Thyroid gland (tissue), 4 donors: ENCODE measurements around the gene H2BK1. TPM values are rescaled to one million over a fixed set of nuclear protein-coding genes. Genes with fewer than 3 reads are reported as not detected.

Source experiments
- DNase-seq, 2 donors: peaks; one replicate each; pipeline ENCODE4 v3.0.0-alpha.2; 2019
- H3K27ac ChIP-seq, 3 donors: fragments of 200-600 bp; sonication (generic); 1 replicate in 2 of 3; 2 replicates in 1 of 3; pipeline ENCODE4 v1.5.1; 2016 to 2019; ENCODE audit warnings: mild to moderate bottlenecking in 1 of 3, moderate library complexity in 1 of 3
- H3K27me3 ChIP-seq: fragments of 200-600 bp; sonication (generic); one replicate; pipeline ENCODE4 v1.5.1; 2019
- H3K36me3 ChIP-seq, 2 donors: fragments of 200-600 bp; sonication (generic); one replicate each; pipeline ENCODE4 v1.5.1; 2016 to 2019
- H3K4me1 ChIP-seq, 2 donors: fragments of 200-600 bp; sonication (generic); one replicate each; pipeline ENCODE4 v1.5.1; 2017 to 2019
- H3K4me3 ChIP-seq, 3 donors: fragments of 200-600 bp; sonication (generic); replicated peaks in 1 of 3; 1 replicate in 2 of 3; 2 replicates in 1 of 3; pipeline ENCODE4 v1.5.1; 2016; ENCODE audit warnings: mild to moderate bottlenecking in 1 of 3
- H3K9me3 ChIP-seq: fragments of 200-600 bp; sonication (generic); one replicate; pipeline ENCODE4 v1.5.1; 2017
- CTCF ChIP-seq, 6 experiments: fragments of 200-600 bp in 3 of 6; fragments of 450-650 bp in 3 of 6; sonication (generic) in 3 of 6; IDR thresholded peaks; one replicate each; pipeline ENCODE4 v1.5.1; 2016 to 2019; ENCODE audit warnings: antibody characterized with exemption in 6 of 6, mild to moderate bottlenecking in 2 of 6, inconsistent platforms in 1 of 6, moderate library complexity in 1 of 6
- POLR2A ChIP-seq, 2 donors: fragments of 450-650 bp; IDR thresholded peaks; one replicate each; pipeline ENCODE4 v1.6.1; 2017; ENCODE audit warnings: antibody characterized with exemption in 2 of 2, mild to moderate bottlenecking in 2 of 2, moderate library complexity in 1 of 2
- WGBS, 2 donors: methylation state at CpG; one replicate each; pipeline ENCODE4 v1.1.5; 2017; 5-methylcytosine and 5-hydroxymethylcytosine counted together
- intact Hi-C: fragments of 100-400 bp; cut with DNase I; formaldehyde crosslinking; loops from one replicate; pipeline ENCODE4 v1.15.1; 2023
- total RNA-seq, 4 donors: library from RNA; depleted of rRNA; stranded (reverse); fragments of >200 nt; gene quantifications; one replicate each; pipeline ENCODE4 v1.2.3, GENCODE V29; 2016

H2BK1 gene
- total RNA-seq, 4 donors from 2014 or later = not detected

DNA sequence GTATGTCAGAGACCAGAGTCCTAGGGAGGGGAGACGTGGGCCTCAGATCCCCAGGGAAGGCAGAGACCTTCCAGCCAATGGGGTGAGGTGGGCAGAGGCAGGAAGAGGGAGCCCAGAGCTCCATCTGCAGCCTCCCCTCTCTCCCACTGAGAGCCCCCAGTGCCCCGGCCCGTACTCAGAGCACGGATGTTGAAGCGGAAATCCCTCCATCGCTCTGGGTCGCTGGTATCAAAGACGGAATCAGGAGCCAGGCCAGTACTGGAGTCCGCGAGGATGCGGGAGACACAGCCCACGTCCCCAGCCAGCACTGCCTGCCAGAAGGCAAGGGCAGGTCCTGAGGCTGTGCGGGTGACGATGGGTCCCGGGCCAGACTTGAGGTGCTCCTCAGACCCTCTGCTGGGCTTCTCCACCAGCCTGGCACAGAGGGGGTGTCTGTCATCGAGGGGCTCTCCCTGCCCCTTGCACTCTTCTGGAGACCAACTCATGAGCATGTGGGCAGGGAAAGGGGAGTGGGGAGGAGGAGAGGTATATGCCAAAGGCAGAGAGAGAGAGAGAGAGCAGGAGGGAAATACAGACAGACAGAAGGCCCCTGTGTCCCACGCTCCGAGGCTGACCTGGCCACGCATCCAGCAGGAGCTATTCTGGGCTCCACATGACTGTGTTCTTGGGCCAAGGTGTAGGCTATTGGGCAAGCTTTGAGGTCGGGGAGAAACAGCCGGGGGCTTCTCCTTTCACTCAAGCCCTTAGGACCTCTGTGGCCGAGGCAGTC, 23.5 kb downstream of the H2BK1 start, which contains the start of gene ASB10:
TSS of gene ASB10 (minus strand) at position 611 of the 769 bp plus-strand sequence. CDS start at position 491, 120 bp downstream.
- 67 to 71% methylated on average over 13 to 14 of the region's 22 CpGs for WGBS, 2 donors
- Histone ChIP-seq H3K36me3 (no peaks in the 10 kb centered on the region), H3K9me3 (no peaks in the 10 kb centered on the region), H3K4me1 (no peaks in the 10 kb centered on the region), H3K4me3 (no peak within 1 kb of the TSS), H3K27me3 (no peaks in the 10 kb centered on the region), H3K27ac (no peak within 1 kb of the TSS)
- intact Hi-C loops = no loop called here
- no peak for DNase-seq
- TF ChIP-seq CTCF (IDR thresholded peaks at IDR 0.05) (no peak), POLR2A (IDR thresholded peaks at IDR 0.05) (no peak)

DNA sequence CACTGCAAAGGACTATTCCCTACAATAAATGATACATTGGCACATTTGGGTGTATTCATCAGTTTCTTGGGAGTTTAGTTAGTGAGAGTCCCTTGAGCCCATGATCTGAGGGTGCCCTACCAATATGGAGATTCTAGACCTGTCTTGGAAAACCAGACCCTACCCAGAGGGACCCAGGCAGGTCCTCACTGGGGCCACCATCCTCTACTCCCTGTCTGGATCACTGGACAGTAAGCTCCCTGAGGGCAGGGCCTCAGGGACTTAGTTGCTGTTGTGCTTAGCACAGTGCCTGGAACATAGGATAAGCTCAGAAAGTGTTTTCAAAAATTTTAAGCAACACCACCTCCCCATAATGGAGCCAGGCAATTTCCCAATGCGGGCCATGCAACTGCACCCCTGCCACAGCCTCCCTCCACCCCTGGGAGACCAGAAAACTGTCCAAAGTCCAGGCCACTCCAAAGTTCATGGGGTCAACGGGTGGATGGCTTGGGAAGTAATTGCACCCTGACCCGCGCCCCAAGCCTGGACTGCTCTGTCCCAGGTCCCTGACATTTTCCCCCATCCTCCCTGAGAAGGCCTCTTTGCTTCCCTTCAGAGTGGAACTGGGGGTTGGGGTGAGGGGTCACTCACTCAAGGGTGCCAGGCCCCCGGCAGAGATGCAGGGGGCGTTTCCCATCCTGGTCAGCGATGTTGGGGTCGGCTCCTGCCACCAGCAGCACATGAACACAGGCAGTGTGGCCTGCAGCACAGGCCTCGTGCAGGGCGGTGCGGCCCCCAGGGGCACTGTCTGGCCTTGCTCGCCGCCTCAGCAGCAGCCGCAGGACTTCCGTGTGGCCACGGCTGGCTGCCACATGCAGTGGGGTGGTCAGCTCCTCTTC, 24.3 kb downstream of the H2BK1 start:
- Histone ChIP-seq H3K4me3 (no peak overlapping the region), H3K4me1 (no peaks in the 10 kb centered on the region), H3K27ac (no peak overlapping the region), H3K36me3 (no peaks in the 10 kb centered on the region), H3K27me3 (no peaks in the 10 kb centered on the region), H3K9me3 (no peaks in the 10 kb centered on the region)
- intact Hi-C loops = no loop called here
- 77 to 94% methylated on average over 4 to 8 of the region's 16 CpGs for WGBS, 2 donors
- TF ChIP-seq POLR2A (IDR thresholded peaks at IDR 0.05) = no peak
- no peak for TF ChIP-seq CTCF (IDR thresholded peaks at IDR 0.05)
- no peak for DNase-seq

DNA sequence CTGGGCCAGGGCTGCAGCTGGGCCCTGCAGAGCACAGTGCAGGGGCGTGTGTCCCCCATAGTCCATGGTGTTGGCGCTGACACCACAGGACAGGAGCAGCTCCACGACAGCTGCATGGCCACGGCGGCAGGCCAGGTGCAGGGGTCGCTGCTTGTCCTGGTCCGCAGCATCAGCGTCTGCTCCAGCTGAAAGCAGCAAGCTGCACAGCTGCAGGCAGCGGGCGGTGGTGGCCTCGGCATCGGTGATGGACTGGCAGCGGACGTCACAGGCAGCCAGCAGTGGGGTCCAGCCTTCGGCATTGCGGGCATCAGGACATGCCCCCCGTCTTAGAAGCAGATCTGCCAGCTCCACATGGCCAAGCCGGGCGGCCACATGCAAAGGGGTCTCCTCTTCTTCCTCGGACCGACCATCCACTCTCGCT, 29.3 kb downstream of the H2BK1 start:
- WGBS, 2 donors = 86 to 93% methylated on average over 11 to 15 of the region's 22 CpGs
- Histone ChIP-seq H3K36me3 (no peaks in the 10 kb centered on the region), H3K4me1 (no peaks in the 10 kb centered on the region), H3K9me3 (no peaks in the 10 kb centered on the region), H3K27me3 (no peaks in the 10 kb centered on the region), H3K4me3 (no peak overlapping the region), H3K27ac (no peak overlapping the region)
- intact Hi-C loops = no loop called here
- DNase-seq = no peak
- TF ChIP-seq CTCF (IDR thresholded peaks at IDR 0.05) = no peak
- TF ChIP-seq POLR2A (IDR thresholded peaks at IDR 0.05) = no peak

DNA sequence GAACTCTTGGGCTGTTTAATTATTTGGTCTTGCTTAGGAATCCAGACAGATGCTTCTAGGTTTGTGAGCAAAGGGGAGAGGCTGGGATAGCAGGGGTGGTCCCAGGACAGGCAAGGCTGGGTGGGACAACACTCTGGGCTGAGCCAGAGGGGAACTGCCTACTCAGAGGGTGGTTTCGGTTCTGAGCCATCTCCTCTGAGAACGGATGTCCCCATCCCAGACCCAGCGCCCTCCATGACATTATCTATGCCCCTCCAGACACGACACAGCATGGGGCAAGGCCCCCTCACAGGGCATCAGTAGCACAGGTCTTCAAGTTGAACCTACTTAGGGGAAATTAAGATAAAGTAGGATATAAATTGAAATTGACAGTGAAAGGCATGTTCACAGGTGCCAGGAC, 30.3 kb downstream of the H2BK1 start:
- no peak for DNase-seq
- TF ChIP-seq POLR2A (IDR thresholded peaks at IDR 0.05) = no peak
- TF ChIP-seq CTCF (IDR thresholded peaks at IDR 0.05) = no peak
- intact Hi-C loops = loop anchor here (10.0 kb wide), 1 partner anchor 125 kb away; no protein-coding TSS in a partner anchor
- Histone ChIP-seq H3K4me3 (no peak overlapping the region), H3K4me1 (no peaks in the 10 kb centered on the region), H3K36me3 (no peaks in the 10 kb centered on the region), H3K9me3 (no peaks in the 10 kb centered on the region), H3K27me3 (no peaks in the 10 kb centered on the region), H3K27ac (no peak overlapping the region)
- WGBS, 2 donors = 78 to 98% methylated on average over 4 of the region's 4 CpGs
